ENCODE data around the gene SLC24A3.

The SLC24A3 gene

DNA sequence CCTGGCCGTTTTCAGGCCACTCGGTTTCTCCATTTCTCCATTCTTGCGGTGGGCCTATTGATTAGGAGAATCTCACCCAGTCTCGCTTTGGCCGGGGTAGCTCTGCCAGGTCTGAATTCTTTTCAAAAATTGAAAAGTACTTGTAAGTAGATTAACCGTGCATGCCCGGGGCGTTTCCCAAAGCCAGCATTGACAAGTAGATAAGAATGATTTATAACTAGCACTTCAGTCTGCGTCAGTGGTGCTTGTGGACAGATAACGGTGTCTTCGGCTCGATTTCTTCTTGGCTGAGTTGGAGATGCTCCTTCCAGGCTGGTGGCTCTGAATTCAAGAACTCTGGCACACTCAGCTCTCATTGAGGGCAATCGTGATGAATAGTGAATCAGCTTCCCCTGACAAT is 29.0 kb downstream of the SLC24A3 start:
- peaks cover 6% of the 10 kb centered on the region for H3K36me3 ChIP-seq
- no peaks in the 10 kb centered on the region for H3K9me3 ChIP-seq
- no peak for TF ChIP-seq CTCF (IDR thresholded peaks at IDR 0.05)

DNA sequence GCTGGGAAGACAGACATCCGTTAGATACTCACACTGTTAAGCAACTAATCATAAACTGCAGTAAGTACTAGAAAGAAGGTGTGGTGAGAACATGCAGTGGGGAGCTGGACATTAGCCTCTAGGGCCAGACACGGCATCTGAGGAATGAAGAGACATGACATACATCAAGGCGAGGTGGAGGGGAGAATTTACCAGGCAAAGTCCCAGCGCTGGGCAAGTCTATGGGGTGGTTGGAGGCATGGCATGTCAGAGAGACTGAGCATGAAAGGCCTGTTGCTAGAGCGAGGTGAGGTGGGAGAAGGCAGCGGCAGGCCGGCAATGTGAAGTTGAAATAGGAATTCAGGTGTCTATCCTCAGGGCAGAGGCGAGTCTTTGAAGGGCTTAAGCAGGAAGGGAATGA is 31.8 kb downstream of the SLC24A3 start:
- TF ChIP-seq CTCF (IDR thresholded peaks at IDR 0.05): no peak
- no peaks in the 10 kb centered on the region for H3K27me3 ChIP-seq
- no peaks in the 10 kb centered on the region for H3K36me3 ChIP-seq
- no peak overlapping the region for H3K4me3 ChIP-seq (ENCODE audit: low read depth in 1 of 2, low read length in 1 of 2)
- no peaks in the 10 kb centered on the region for H3K9me3 ChIP-seq
- H3K27ac ChIP-seq: no peak overlapping the region
- H3K4me1 ChIP-seq (ENCODE audit: control insufficient read depth in 1 of 2, insufficient read depth in 1 of 2, low read depth in 1 of 2, low read length in 1 of 2): peaks cover 2 to 4% of the 10 kb centered on the region in 2 experiments

More for the DNA sequence above, 29.0 kb downstream of the SLC24A3 start:
- no peak overlapping the region for H3K27ac ChIP-seq
- H3K4me1 ChIP-seq (ENCODE audit: control insufficient read depth in 1 of 2, insufficient read depth in 1 of 2, low read depth in 1 of 2, low read length in 1 of 2): peaks cover 0 to 3% of the 10 kb centered on the region in 2 experiments
- no peaks in the 10 kb centered on the region for H3K27me3 ChIP-seq
- H3K4me3 ChIP-seq (ENCODE audit: low read depth in 1 of 2, low read length in 1 of 2): no peak overlapping the region

DNA sequence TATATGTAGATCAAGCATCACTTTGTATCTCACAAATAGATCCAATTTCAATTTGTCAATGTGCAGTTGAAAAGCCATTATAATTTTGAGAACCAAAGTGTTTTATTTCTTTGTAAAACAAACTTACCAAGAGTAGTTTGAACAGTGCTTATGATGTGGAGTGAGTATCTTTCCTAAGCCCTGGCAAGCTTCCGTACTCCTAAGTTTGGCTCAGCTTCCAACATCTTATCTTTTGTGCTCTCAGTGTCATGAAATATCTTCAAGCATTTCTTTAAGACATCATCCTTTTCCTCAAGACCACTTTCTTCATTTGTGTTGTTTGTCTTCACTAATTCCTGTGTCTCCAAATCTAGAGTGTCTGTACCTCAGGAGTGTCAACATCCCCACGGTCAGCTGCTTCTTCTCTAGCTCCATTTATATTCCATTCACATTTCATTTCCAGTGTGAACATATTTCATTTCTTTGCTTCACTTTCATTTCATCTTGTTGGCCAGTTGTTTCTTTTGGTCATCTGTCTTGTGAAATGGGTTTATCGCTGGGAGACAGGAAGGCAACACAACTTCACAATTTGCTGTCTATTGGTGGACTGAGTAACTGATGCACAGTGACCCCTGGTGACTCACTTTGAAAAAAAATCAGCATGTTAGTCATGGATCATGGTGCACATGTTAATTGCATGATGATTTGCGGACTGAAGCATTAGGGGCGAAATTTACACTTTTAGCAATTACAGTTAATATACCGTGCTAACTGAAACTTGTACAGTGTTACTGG is 36.9 kb downstream of the SLC24A3 start:
- Histone ChIP-seq H3K27me3 (no peaks in the 10 kb centered on the region), H3K36me3 (no peaks in the 10 kb centered on the region), H3K4me1 (ENCODE audit: control insufficient read depth in 1 of 2, insufficient read depth in 1 of 2, low read depth in 1 of 2, low read length in 1 of 2) (peaks cover 31 to 47% of the 10 kb centered on the region in 2 experiments), H3K27ac (peak overlapping the region; percentile 4), H3K4me3 (ENCODE audit: low read depth in 1 of 2, low read length in 1 of 2) (no peak overlapping the region), H3K9me3 (no peaks in the 10 kb centered on the region)
- no peak for TF ChIP-seq CTCF (IDR thresholded peaks at IDR 0.05)

- Histone ChIP-seq H3K27ac (no peak overlapping the region), H3K36me3 (no peaks in the 10 kb centered on the region), H3K9me3 (no peaks in the 10 kb centered on the region), H3K4me1 (ENCODE audit: control insufficient read depth in 1 of 2, insufficient read depth in 1 of 2, low read depth in 1 of 2, low read length in 1 of 2) (peaks cover 31 to 53% of the 10 kb centered on the region in 2 experiments), H3K27me3 (no peaks in the 10 kb centered on the region), H3K4me3 (ENCODE audit: low read depth in 1 of 2, low read length in 1 of 2) (no peak overlapping the region)
- TF ChIP-seq CTCF (IDR thresholded peaks at IDR 0.05): no peak
These were observed 37.9 kb downstream of the SLC24A3 start for GRCh38 chr20:19250346-19250745.

GRCh38 chr20:19251506-19251905 is 39.1 kb downstream of the SLC24A3 start:
- H3K4me3 ChIP-seq (ENCODE audit: low read depth in 1 of 2, low read length in 1 of 2): no peak overlapping the region
- H3K36me3 ChIP-seq: no peaks in the 10 kb centered on the region
- peaks cover 31 to 53% of the 10 kb centered on the region in 2 experiments for H3K4me1 ChIP-seq (ENCODE audit: control insufficient read depth in 1 of 2, insufficient read depth in 1 of 2, low read depth in 1 of 2, low read length in 1 of 2)
- TF ChIP-seq CTCF (IDR thresholded peaks at IDR 0.05): no peak
- H3K27me3 ChIP-seq: no peaks in the 10 kb centered on the region
- no peak overlapping the region for H3K27ac ChIP-seq
- H3K9me3 ChIP-seq: no peaks in the 10 kb centered on the region
